HG02798 (cell line): ENCODE results near the gene RPN1.
"Not testable (repeated sequence)": the region's sequence is repeated elsewhere in the genome, so short reads cannot be mapped to it uniquely, and the experiment has no call there.

ENCODE experiments used
- ATAC-seq: cut with Tn5 transposase; IDR thresholded peaks from one replicate; pipeline ENCODE4 v1.9.1; 2021; ENCODE audit warnings: mild to moderate bottlenecking; ENCODE audit not compliant: unreplicated experiment, poor library complexity

The RPN1 gene

DNA sequence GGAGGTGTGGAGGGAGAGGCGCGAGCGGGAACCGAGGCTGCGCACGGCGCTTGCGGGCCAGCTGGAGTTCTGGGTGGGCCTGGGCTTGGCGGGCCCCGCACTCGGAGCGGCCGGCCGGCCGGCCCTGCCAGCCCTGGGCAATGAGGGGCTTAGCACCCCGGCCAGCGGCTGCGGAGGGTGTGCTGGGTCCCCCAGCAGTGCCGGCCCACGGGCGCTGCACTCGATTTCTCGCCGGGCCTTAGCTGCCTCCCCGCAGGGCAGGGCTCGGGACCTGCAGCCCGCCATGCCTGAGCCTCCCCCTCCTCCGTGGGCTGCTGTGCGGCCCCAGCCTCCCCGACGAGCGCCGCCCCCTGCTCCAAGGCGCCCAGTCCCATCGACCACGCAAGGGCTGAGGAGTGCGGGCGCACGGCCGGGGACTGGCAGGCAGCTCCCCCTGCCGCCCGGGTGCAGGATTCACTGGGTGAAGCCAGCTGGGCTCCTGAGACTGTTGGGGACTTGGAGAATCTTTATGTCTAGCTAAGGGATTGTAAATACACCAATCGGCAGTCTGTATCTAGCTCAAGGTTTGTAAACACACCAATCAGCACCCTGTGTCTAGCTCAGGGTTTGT is 2.9 kb upstream of the RPN1 start:
- not testable (repeated sequence) for ATAC-seq

DNA sequence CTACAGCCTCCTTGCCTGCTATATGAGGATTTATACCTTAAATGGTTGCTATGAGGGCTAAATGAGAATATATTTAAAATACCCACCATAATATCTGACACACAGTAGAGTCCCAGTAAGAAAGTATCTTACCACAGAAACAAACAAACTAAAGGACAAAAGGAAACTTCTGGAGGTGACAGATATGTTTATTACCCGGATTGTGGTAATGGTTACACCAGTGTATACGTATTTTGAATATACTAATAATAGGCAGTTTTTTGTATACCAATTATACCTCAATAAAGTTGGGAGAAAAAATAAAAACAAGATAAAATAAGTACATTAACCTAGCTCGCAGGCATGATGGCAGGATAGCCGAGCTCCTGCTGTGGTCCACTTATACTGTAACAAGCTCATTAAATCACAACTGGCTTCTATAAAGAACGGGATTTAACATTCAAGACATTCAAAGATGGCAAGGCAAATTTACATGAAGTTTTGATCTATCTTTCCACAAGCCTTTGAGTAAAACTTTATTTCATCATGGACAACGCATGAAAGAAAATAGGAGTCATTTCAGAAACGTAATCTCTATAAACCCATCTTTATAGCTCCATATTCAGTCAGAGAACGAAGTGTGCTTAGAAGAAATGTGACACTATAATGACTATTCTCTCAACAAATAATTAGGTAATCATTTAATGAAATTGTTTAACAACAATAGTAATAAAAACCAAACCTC is 1.5 kb downstream of the RPN1 start:
- ATAC-seq, result no peak

DNA sequence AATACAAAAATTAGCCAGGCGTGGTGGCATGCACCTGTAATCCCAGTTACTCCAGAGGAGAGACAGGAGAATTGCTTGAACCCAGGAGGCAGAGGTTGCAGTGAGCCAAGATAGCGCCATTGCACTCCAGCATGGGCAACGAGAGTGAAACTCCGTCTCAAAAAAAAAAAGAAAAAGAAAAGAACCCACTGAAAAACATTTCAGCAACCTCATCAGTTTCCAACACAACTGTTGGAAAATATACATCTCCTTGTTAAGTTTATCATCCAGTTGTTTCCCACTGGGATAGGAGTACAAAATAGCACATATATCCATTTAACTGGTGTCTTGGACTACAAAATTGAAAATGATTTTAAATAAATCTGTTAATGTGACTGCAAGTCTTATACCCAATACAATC is 2.2 kb downstream of the RPN1 start:
- ATAC-seq, result no peak

- ATAC-seq, result no peak
Measured at GRCh38 chr3:128647307-128647706, 3.3 kb downstream of the RPN1 start.

DNA sequence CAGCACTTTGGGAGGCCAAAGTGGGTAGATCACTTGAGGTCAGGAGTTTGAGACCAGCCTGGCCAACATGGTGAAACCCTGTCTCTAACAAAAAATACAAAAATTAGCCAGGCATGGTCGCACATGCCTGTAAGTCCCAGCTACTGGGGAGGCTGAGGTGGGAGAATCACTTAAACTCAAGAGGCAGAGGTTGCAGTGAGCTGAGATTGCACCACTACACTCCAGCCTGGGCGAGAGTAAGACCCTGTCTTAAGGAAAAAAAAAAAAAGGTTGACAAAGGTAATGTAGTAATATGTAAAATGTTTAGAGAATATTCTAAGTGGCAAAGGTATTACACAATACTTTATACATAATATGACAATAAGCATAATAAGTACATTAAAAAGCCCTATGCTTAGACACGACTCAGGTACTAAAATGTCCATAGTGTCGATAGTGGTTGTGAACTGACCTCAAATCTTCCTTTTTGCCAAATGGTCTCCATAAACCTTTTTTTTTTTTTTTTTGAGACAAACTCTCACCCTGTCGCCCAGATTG is 16.5 kb downstream of the RPN1 start:
- ATAC-seq, result no peak

DNA sequence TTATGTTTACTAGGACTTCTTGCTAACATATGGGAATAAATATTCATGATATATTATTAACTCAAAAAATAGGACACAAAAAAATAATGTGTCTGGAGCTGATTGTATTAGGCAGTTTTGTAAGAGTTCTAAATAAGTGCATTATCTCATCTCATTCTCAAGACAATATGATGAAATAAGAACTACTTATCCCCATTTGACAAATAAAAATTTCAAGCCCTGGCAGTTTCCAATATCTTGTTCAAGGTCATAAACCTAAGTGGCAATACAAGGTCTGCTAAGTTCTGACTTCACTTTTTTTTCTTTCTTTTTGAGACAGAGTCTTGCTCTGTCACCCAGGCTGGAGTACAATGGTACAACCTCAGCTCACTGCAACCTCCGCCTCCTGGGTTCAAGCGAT is 18.3 kb downstream of the RPN1 start:
- no peak for ATAC-seq

DNA sequence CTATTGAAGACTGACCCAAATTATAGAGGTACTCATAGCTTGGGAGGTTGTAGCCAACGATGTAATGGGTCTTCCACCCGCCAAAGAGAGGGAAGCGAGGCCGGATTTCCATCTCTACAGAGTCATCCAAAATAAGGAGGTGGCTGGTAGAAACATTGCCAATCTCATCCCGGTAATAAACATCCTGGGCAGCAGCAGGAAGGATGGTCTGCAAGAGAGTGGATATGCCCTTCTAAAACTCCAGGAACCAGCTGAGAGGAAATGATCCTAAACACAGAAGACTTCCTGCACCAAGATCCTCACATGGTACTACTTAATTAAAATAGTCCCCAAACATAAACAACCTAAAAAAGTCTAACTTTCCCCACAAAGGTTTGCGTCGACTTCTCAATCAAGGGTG is 20.7 kb downstream of the RPN1 start:
- ATAC-seq, result no peak

DNA sequence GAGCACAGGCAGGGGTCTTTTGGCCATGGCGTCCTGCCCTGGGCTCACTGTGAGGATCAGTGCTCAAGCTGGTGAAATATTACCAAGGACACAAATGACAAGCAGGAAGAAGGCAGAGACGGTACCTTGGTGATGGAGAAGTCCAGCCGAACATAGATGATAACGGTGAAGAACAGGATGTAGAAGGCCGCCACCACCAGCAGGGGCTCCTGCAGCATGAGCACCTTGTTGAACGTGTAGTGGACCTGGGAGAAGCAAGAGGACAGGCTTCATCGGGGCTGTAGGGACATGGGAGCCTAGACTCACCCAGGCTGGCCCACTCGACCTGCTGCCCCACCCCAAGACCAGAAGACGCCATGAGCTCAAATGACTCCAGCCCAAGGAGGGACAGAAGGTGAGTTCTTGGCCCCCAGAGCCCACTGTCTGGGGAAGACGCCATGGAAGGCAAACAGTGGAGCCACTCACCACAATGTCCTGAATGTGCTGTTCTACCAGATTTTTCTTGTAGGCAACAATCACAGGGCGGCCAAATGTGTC is 25.1 kb downstream of the RPN1 start:
- ATAC-seq, result no peak

- ATAC-seq, result no peak
Measured at GRCh38 chr3:128624526-128625138, 26.0 kb downstream of the RPN1 start.

DNA sequence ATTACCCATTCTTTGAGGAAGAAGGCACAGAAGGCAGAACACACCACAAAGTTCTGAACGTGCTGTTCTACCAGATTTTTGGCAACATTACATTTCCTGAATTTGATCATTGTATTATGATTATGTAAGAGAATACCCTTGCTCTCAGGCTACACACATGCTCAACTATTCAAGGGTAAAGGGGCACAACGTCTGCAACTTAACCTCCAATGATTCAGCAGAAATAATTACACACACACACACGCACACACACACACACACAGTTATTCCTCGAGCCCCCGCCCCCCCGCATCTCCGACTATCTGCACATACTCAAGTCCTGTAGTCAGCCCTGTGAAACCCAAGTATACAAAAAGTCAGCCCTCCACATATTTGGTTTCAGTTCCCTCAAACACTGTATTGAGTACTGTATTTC is 26.8 kb downstream of the RPN1 start:
- ATAC-seq, result no peak

DNA sequence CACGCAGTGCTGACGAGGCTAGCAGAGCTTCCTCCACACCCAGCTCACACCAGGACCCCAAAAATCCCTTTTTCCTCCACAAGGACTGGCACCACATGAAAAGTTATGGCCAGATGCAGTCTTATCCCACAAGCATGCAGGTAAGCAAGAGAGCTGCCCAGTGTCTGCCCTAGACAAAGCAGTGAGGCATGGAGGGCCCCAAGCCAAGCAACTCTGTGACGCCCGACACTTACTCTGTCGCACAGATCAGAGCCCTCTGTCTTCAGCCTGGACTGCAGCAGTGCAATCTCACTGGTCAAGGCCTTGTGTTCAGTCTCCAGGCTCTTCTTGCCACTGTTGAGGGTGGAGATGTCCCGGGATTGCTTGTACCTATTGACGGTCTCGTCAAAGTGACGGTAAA is 28.7 kb downstream of the RPN1 start:
- ATAC-seq, result no peak

- ATAC-seq, result no peak
Measured at GRCh38 chr3:128621234-128621633, 29.4 kb downstream of the RPN1 start.

- ATAC-seq, result no peak
Measured at GRCh38 chr3:128620268-128620691, 30.3 kb downstream of the RPN1 start.

GRCh38 chr3:128619146-128619890 is 31.3 kb downstream of the RPN1 start:
- ATAC-seq, result no peak

GRCh38 chr3:128618398-128618726 is 32.3 kb downstream of the RPN1 start:
- no peak for ATAC-seq

- ATAC-seq, result peak; percentile 94
Measured at GRCh38 chr3:128617557-128618397, 32.8 kb downstream of the RPN1 start.

- ATAC-seq, result no peak
Measured at GRCh38 chr3:128617270-128617556, 33.4 kb downstream of the RPN1 start.

GRCh38 chr3:128616516-128617269 is 33.9 kb downstream of the RPN1 start:
- no peak for ATAC-seq

- no peak for ATAC-seq
Measured at GRCh38 chr3:128614076-128614475, 36.5 kb downstream of the RPN1 start.
